Neural cell (in vitro differentiated cells): ENCODE results near the gene OGN.

Source experiments
- CTCF ChIP-seq: fragments of 450-650 bp; IDR thresholded peaks from 2 replicates; pipeline ENCODE4 v1.5.1; 2014; ENCODE audit warnings: antibody characterized with exemption, mild to moderate bottlenecking, moderate library complexity; ENCODE audit not compliant: poor library complexity, severe bottlenecking
- EP300 ChIP-seq: fragments of 450-650 bp; conservative IDR thresholded peaks from 2 replicates; pipeline ENCODE4 v1.6.1; 2014; ENCODE audit warnings: antibody characterized with exemption, mild to moderate bottlenecking, moderate library complexity; ENCODE audit not compliant: poor library complexity, severe bottlenecking
- POLR2AphosphoS5 ChIP-seq: IDR thresholded peaks from 2 replicates; pipeline ENCODE4 v1.6.1; 2012
- RAD21 ChIP-seq: fragments of 450-650 bp; conservative IDR thresholded peaks from 2 replicates; pipeline ENCODE4 v1.6.1; 2014; ENCODE audit warnings: antibody characterized with exemption, mild to moderate bottlenecking, moderate library complexity
- SMC3 ChIP-seq: fragments of 450-650 bp; conservative IDR thresholded peaks from 2 replicates; pipeline ENCODE4 v1.6.1; 2014; ENCODE audit warnings: antibody characterized with exemption, mild to moderate bottlenecking, moderate library complexity; ENCODE audit not compliant: poor library complexity

- no peak for TF ChIP-seq CTCF
- no peak for TF ChIP-seq SMC3
- no peak for TF ChIP-seq POLR2AphosphoS5
- no peak for TF ChIP-seq RAD21
- no peak for TF ChIP-seq EP300
These were observed 28.7 kb upstream of the OGN start for GRCh38 chr9:92432972-92433548.
